Stimulated activated CD8-positive, alpha-beta memory T cell treated with anti-CD3 and anti-CD28 coated beads, Interleukin-12 subunit alpha, Interleukin-12 subunit beta, amount 100 ng/mL, for 4 hours (primary cell): ENCODE measurements around the gene ELFN1.

ENCODE experiments used
- DNase-seq: peaks from one replicate; pipeline ENCODE4 v3.0.0-alpha.2; 2020; ENCODE audit warnings: low read depth

Gene ELFN1

DNA sequence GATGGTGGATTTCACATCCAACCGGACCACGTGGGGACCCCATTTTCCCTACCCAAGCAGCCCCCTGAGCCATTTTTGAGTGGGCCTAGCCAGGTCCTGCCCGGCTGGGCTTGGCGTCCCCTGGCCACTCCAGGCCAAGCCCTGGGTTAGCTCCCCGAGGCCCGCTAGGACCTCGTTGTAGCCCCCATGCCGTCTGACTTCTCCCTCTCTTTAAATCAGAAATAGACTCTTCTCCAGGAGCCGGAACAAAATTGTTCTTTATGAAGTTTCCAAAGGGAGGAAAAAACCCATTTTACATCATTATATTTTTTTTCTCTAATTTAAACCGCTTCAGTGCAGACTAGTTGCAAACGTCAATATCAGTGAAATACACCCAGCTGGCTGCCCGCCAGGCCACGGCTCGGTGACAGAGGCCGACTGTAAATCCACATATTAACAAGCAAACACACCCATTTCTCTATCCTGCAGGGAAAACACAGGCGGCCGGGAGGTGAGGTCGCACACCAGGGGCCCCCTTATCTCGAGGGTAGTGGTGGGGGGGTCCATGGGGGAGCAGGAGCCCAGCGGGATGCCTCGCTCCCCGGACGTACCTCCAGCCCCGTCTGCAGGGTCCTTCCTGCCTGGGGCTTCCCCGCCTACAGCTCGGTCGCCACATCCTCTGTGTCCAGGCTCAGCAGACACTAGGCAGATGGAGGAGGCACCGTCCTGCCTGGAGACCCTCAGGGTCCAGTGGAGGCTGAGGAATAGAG lies 72.7 kb downstream of the ELFN1 start:
- no peak for DNase-seq

- no peak for DNase-seq
These were observed 73.6 kb downstream of the ELFN1 start for GRCh38 chr7:1743481-1744230.

DNA sequence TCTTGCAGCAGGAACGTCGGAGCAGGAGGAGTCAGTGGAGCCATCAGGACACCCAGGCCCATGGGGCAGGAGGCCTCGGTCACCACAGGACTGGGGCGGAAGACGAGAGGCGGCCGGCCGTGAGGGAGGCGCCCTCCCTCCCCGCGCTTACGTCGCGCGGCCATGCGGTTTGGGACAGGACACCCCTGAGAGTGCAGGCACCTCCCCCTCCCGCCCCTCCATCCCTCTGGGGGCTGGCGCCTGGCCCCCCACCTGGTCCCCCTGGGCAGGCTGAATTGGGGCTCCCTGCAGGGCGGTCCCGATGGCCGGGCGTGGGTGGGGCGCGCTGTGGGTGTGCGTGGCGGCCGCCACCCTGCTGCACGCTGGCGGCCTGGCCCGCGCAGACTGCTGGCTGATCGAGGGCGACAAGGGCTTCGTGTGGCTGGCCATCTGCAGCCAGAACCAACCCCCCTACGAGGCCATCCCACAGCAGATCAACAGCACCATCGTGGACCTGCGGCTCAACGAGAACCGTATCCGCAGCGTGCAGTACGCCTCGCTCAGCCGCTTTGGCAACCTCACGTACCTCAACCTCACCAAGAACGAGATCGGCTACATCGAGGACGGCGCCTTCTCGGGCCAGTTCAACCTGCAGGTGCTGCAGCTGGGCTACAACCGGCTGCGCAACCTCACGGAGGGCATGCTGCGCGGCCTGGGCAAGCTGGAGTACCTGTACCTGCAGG lies 74.4 kb downstream of the ELFN1 start:
- DNase-seq, result no peak

DNA sequence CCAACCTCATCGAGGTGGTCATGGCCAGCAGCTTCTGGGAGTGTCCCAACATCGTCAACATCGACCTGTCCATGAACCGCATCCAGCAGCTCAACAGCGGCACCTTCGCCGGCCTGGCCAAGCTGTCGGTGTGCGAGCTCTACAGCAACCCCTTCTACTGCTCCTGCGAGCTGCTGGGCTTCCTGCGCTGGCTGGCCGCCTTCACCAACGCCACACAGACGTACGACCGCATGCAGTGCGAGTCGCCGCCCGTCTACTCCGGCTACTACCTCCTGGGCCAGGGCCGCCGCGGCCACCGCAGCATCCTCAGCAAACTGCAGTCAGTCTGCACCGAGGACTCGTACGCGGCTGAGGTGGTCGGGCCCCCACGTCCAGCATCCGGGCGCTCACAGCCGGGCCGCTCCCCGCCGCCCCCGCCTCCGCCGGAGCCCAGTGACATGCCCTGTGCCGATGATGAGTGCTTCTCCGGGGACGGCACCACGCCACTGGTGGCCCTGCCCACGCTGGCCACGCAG lies 75.0 kb downstream of the ELFN1 start:
- DNase-seq, result no peak

DNA sequence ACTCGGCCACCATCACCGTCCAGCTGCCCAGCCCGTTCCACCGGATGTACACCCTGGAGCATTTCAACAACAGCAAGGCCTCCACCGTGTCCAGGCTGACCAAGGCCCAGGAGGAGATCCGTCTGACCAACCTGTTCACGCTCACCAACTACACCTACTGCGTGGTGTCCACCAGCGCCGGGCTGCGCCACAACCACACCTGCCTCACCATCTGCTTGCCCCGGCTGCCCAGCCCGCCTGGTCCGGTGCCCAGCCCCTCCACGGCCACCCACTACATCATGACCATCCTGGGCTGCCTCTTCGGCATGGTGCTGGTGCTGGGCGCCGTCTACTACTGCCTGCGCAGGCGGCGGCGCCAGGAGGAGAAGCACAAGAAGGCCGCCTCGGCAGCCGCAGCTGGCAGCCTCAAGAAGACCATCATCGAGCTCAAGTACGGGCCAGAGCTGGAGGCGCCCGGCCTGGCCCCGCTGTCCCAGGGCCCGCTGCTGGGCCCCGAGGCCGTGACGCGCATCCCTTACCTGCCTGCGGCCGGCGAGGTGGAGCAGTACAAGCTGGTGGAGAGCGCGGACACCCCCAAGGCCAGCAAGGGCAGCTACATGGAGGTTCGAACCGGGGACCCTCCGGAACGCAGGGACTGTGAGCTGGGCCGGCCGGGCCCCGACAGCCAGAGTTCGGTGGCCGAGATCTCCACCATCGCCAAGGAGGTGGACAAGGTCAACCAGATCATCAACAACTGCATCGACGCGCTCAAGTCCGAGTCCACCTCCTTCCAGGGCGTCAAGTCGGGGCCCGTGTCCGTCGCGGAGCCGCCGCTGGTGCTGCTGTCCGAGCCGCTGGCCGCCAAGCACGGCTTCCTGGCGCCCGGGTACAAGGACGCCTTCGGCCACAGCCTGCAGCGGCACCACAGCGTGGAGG lies 75.8 kb downstream of the ELFN1 start:
- DNase-seq, result no peak

- no peak for DNase-seq
These were observed 76.5 kb downstream of the ELFN1 start for GRCh38 chr7:1746491-1746975.

DNA sequence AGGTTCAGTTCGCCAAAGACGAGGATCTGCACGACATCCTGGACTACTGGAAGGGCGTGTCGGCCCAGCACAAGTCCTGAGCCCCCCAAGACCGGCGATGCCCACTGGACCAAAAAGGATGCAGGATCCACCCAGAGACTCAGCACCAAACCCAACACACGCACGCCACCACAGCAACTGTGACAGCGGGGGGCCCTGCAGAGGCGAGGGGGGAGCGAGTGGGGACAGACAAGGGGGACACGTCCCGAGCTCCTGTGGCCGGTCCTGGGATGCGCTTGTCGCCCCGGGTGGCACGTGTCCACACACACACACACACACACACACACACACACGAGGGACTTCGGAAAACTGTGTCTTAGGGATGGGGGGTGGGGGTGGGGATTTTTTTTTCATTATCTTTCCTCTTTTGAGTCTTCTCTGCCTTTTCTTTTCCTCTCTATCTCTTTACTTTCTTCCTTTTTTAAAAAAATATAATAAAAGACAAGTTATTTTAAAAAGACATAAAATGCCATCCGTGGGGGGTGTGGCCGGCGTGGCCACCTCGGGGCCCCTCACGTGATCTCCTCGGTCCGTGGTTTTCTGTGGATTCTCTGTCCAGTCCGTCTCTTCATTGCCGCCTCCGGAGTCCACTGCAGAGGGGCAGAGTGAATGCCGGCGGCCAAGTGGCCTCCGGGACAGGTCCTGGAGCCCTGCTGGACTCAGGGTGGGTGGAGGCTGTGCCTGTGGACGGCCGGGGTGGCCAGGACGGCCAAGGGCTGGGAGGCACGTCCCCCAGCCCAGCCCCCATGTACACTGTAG lies 77.1 kb downstream of the ELFN1 start:
- DNase-seq, result no peak

- no peak for DNase-seq
These were observed 78.2 kb downstream of the ELFN1 start for GRCh38 chr7:1748076-1748838.

DNA sequence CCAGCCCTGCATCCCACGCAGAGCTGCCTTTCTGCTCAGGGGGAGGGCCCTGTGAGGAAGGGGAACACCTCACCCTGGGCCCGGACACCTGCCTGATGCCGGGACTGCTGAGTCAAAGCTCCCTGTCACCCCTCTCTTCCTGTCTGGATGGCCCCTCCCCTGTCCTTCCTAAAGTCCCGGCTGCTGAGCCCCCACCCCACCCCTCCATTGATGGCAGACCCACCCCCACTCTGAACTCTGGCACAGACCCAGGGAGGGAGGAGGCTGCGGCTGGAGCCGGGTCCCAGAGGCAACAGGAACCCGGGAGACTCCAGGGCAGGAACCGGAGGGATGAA lies 78.7 kb downstream of the ELFN1 start:
- no peak for DNase-seq

- no peak for DNase-seq
These were observed 79.3 kb downstream of the ELFN1 start for GRCh38 chr7:1749351-1749863.

DNA sequence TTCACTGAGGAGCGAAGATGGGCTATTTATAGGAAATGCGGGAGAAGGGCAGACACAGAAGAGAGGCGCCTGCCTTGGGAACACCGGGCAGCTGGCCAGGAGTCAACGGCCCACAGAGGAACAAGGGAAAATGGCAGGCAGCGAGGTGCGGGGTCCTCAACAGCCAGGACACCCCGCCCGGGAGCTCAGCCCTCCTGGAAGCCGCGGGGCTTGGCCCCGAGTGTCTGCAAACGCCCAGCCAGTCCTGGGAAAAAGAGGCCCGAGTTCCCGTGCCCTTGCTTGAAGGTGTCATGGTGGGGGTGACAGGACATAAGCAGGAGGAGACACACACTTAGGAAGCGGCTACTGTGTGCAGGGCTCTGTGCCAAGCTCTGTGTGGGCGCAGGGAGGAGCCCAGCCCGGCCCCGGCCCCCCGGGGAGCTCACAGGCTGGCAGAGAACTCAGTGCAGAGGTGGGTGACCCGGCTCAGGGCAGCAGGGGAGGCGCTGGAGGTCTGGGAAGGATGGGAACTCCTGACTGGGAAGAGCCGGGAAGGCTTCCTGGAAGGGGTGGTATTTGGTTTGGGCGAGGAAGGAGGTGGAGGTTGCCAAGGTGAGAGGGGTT lies 79.9 kb downstream of the ELFN1 start:
- DNase-seq, result no peak

- DNase-seq, result no peak
These were observed 80.5 kb downstream of the ELFN1 start for GRCh38 chr7:1750541-1751021.

DNA sequence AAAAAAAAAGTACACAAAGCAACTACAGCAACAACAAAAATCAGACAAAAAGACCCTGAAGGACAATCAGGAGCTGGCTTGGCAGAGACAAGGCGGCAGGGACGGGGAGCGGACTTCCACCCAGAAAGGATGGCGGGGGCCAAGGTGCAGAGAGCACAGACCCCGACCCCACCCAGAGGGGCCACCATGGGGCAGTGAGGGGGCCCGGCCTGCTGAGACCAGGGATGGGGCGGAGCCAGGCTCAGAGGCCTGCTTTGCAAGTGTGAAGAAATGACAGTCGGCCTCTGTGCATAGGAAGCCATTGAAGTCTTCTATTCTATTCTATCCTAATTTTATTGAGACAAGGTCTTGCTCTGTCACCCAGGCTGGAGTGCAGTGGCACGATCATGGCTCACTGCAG lies 82.0 kb downstream of the ELFN1 start:
- DNase-seq, result no peak

- DNase-seq, result no peak
These were observed 82.9 kb downstream of the ELFN1 start for GRCh38 chr7:1752771-1753563.

- no peak for DNase-seq
These were observed 83.4 kb downstream of the ELFN1 start for GRCh38 chr7:1753564-1753867.

DNA sequence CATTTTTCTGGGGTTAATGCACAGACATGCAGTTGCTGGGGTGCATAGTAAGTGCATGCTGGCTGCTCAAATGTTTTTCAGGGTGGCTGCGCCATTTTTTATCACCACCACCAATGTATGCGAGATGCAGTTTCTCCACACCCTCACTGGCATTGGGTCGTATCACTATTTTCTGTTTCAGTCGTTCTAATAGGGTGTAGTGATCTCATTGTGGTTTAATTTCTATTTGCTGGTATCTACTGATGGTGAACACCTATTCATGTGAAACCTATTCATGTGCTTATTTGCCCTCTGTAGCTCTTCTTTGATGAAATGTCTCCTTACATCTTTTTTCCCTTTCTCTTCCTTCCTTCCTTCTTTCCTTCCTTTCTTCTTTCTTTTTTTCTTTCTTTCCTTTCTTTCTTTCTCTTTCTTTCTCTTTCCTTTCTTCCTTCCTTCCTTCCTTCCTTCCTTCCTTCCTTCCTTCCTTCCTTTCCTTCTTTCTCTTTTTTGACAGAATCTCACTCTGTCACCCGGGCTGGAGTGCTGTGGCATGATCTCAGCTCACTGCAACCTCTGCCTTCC lies 84.3 kb downstream of the ELFN1 start:
- DNase-seq, result no peak

DNA sequence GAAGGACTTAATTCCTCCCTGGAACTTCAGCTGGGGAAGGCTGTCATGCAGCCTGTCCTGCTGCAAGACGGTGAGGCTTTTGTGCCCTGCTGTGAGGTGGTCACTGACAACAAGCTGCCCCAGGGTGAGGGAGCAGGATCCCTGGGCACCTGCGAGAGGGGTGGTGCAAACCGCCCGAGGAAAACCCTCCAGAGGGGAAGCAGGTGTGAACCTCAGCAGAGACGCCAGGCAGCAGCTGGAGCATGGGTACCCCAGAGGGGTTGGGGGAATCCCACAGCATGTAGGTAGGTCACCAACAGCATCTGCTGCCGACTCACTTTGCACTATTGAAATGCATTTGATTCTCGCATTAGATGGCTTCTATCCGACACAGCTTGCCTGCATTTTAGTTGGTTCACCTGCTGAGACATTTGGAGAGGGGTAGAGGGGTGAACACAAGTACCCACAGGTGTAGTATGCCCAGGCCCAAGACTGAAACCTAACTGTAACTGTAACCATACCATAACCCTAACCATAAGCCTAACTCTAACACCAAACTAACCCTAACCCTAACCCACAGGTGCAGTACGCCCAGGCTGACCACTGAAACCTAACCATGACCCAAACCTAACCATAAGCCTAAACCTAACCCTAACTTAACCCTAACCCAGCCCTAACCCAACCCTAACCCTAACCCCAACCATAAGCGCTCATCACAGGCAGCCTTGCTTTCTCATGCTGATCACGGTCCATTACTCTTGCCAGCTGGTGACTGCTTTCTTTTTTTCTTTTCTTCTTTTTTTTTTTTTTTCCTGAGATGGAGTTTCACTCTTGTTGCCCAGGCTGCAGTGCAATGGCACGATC lies 85.9 kb downstream of the ELFN1 start:
- DNase-seq, result no peak
